HG03139 (cell line): Measurements from ENCODE around the gene CCDC102B.
"Not testable (repeated sequence)": the region's sequence is repeated elsewhere in the genome, so short reads cannot be mapped to it uniquely, and the experiment has no call there.

Experiments used
- ATAC-seq: cut with Tn5 transposase; IDR thresholded peaks from one replicate; pipeline ENCODE4 v1.9.1; 2021; ENCODE audit not compliant: unreplicated experiment

CCDC102B gene

DNA sequence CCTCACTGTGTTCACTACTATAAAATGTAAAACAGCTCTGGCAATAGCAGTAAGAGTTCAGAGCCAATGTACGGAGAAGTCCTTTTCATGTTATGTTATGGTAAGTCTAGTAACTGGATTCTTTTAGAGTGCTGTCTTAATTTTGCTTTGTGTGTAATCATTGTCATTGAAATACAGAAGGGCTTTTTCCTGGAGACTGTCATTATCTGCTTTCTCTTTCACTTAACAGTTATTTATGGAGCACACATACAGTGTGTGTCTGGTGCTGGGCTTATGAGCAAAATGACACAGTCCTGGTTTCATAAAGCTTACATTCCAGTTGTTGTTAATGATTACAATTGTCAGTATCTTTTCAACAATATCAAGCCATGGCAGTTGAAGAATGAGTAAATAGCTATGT is 95.5 kb downstream of the CCDC102B start:
- no peak for ATAC-seq

DNA sequence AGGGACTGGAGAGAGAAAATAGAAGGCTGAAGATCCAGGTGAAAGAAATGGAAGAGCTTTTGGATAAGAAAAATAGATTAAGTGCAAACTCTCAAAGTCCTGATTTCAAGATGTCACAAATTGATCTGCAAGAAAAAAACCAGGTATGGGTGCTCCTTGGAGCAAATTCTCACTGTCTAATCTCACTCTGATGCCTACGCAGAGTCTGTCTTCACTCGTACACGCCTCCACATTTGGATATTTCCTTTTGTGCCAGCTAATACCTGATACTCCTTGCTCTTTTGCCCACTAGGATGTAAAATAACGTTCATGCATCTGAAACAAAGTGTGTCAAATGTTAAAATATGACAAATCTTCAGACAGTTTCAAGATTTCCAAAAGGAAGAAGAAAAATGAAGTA is 99.4 kb downstream of the CCDC102B start:
- no peak for ATAC-seq

DNA sequence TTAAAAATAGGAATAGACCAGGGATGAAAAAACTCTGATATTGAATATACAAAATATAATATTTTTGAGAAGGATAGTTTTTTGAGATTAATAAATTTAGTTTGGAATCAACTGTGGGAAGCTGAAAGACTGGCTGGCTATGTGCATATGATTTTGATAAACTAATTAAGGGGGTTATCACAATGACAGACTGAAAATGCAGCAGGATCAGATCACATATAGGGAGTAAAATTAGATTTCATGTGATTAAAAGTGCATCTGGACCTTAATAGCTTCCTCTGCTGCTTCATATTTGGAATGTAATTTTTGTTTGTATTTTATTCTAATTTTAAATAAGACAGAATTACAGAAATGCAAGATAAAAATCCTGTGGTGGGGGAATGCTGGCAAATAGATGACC is 111.7 kb downstream of the CCDC102B start:
- ATAC-seq = no peak

DNA sequence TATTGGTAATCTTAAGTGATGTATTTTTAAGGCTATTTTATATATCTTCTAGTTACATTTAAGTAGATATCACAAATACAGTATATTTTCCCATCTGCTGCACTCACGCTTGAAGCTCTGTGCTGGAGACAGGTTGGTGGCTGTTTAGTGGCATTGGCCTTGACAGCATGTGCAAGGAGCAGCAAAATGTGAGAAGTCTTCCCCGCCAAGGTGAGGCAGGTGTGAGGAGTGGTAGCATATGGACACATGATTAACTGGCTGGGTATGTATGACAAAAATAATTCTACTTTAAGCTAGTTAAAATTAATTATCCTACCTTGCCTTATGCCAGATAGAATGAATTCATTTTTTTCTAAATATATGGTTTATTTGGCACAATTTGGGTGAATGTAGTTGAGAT is 117.2 kb downstream of the CCDC102B start:
- no peak for ATAC-seq

DNA sequence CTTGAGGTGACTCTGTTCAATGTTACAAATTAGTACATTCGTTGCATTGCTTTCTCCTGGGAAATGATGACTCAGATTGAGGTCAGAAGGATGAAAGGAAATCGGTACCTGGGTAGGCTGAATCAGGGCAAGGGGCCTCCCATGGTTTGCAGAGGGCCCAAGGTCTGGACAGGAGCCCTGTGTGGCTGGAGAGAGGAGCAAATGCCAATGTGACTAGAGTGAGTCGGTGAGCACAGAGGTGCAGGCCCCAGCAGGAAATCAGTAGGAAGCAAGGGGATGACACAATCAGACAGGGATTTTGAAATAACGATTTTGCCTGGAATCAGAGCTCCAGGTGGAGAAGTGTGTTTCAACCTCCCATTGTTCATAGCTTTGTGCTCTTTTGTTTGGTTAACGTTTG is 118.9 kb downstream of the CCDC102B start:
- no peak for ATAC-seq

DNA sequence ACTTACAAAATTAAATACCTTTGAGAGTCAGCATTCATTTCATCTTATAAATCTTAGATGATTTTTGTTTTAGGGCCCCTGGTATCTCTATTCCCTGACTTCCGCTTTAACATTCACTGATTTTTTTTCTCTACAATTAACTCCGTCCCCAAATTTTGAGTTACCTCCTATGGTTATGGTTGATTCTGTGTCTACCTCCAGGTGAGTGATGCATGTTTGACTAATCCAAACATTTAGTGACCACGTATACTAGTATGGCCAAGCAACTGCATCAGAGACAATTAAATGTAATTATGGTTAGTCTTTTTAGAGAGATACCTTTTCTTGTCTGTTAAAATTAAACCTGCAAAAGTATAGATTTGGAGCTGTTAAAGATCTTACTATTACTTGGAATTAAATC is 120.3 kb downstream of the CCDC102B start:
- no peak for ATAC-seq

GRCh38 chr18:68919900-68920299 is 122.0 kb downstream of the CCDC102B start:
- ATAC-seq = no peak

DNA sequence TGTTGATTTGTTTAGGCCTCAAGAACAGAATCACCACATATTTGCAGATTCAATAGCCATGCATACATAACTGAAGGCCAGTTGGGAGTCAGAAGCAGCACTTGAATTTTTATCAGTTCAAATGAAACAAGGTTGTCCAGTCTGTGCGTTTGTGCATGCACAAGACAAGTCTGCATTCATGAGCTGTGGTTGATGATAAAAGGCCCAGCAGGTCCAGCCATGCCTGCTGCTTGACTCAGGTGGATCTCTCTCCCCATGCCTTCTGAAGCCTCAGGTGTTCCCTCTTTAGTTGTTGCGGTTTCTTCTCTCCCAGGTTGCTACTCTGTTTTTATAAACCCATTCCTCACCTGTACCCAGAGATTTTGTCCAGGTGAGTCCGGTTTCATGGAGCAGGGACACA is 124.5 kb downstream of the CCDC102B start:
- no peak for ATAC-seq

GRCh38 chr18:68925268-68925667 is 127.4 kb downstream of the CCDC102B start:
- peak; percentile 89 for ATAC-seq

- no peak for ATAC-seq
These were observed 131.1 kb downstream of the CCDC102B start for GRCh38 chr18:68928762-68929675.

GRCh38 chr18:68935686-68936085 is 137.8 kb downstream of the CCDC102B start:
- no peak for ATAC-seq

GRCh38 chr18:68937029-68937599 is 139.2 kb downstream of the CCDC102B start:
- ATAC-seq = peak; percentile 82

DNA sequence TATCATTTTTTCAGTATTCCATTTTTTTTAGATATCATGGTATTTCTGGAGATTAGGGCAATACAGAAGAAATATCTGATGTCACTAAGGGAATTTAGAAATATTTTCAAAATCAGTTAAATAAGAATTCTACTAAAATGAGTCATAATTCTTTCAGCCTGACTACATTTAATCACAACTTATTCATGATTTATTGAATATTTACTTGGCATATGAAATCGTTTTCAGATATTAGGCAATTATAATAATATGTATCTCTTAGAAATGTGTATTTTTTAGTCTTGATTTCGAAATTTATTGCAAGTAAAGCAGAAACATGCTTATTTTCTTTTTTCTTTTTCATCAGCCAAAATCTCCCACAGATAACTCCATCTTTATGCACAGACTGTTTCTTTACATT is 142.2 kb downstream of the CCDC102B start:
- ATAC-seq = no peak

DNA sequence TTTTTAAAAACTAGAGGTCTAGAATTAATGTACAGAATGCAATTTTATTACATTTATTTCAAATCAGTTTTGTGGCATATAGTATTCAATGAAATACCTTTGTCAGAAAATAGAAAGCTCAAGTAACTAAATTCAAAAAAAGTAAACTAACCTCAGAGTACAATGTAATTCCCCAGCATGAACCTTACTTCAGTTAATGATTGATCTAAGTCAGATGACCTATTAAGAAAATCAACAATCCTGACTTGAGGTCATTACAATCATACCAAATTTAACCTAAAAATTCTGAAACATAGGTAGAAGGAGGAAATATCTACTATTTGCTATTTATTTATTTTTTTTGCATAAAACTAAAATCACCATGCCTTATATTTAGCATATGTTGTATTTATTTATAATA is 142.9 kb downstream of the CCDC102B start:
- no peak for ATAC-seq

GRCh38 chr18:68942230-68942629 is 144.3 kb downstream of the CCDC102B start:
- no peak for ATAC-seq

DNA sequence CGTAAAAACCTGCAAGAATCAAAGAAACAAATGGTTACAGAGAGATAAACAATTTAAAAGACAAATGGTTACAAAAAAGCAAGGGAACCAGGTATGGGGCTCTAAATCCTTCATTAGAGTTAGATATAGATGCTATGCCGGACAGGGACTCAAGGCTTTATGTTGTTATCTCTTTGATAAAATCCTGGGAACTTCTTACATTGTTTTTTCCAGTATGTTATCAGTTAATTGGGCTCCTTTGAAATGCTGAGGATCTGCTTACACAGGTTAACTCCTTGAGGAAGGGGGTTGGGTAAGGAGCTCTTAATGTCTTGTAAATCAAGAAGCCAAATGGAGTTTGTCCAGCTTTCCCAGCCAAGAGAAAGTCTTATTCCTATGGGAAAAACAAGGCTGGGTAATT is 146.0 kb downstream of the CCDC102B start:
- ATAC-seq = not testable (repeated sequence)

GRCh38 chr18:68944330-68944729 is 146.4 kb downstream of the CCDC102B start:
- ATAC-seq = no peak

GRCh38 chr18:68944826-68945225 is 146.9 kb downstream of the CCDC102B start:
- no peak for ATAC-seq

GRCh38 chr18:68948622-68949021 is 150.7 kb downstream of the CCDC102B start:
- no peak for ATAC-seq

GRCh38 chr18:68954738-68955137 is 156.9 kb downstream of the CCDC102B start:
- no peak for ATAC-seq

DNA sequence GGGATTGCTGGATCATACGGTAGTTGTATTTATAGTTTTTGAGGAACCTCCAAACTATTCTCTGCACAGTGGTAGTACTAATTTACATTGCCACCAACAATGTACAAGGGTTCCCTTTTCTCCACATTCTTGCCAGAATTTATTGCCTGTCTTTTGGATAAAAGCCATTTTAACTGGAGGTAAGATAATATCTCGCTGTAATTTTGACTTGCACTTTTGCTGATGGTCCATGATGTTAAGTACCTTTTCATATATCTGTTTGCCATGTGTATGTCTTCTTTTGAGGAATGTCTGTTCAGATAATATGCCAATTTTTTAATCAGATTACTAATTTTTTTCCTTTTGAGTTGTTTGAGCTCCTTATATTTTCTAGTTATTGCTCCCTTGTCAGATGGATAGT is 158.8 kb downstream of the CCDC102B start:
- no peak for ATAC-seq

- ATAC-seq = no peak
These were observed 162.5 kb downstream of the CCDC102B start for GRCh38 chr18:68960355-68960754.

GRCh38 chr18:68962623-68963022 is 164.7 kb downstream of the CCDC102B start:
- ATAC-seq = no peak
